NOMO-1 treated with DMSO at 0.1 percent for 48 hours (cell line): ENCODE results near the gene POPDC2.

Experiments used
- DNase-seq: peaks from one replicate; lab custom pipeline; 2025; ENCODE audit not compliant: unreplicated experiment; lab: John Stamatoyannopoulos, UW

Gene POPDC2

GRCh38 chr3:119642746-119643473, 17.5 kb downstream of the POPDC2 start:
- no peak for DNase-seq

- no peak for DNase-seq
Measured at GRCh38 chr3:119641416-119641815, 19.0 kb downstream of the POPDC2 start.

DNA sequence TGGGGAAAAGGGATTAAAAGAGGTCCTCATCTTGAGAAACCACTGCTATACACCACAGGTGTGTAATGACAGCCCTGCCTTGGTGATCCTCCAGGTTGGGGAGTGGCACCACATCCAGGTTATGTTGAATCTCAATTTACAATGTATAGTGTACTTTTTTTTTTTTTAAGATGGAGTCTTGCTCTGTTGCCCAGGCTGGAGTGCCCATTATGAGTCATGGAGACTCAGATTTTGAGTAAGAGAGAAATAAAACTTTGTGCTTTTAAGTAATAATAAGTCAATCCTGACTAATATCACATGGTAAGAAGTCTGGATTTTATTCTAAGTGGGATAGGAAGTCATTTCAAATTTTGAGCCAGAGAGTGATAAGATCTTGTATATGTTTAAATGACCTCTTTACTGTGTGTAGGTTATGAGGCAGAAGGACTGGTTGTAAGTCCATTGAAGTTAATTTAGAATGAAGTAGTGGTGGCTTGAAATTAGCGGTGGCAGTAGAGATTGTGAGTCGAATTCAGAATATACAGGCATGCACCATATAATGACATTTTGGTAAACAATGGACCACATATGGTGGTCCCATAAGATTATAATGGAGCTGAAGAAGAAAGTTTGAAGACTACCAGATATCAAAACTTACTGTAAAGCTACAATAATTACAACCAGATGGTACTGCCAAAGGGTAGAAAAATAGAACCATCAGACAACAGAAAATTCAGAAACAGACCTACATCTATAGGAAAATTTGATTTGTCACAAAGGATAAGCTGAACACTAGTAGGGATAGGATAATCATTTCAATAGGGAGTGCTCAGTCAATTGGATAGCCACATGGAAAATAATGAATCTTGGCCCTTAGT, 20.7 kb downstream of the POPDC2 start:
- no peak for DNase-seq

GRCh38 chr3:119637679-119638477, 22.5 kb downstream of the POPDC2 start:
- peak; percentile 72 for DNase-seq

DNA sequence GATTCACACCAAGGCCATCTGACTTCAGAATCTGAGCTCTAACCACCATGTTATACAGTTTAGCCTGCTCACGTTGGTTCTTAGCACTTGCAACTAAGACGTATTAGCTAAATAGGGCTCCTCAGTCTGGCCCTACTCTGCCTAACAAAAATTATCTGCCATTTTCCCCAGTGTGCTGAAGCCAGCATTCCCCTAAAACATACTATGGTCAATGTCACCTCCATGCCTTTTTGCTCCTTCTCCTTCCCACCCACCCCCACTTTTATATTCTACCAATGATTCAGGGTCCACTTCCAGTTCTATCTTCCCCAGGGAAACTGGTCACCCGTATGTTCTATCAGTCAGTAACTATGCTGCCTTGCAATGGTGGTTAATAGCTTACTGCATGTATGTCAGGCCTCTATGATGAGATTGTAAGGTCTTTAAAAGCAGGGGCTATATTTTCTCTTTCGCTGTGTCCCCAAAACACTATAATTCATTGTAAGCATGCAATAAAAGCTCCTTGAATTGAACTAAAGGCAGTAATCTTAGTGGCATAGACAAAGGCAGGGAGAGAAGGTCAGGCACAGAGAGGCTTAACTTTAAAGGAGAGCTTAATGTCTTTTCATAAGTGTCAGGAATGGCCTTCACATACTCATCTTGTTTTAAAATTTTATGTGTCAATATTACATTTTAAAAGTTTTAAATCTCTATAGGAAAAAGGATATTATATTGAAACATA, 23.3 kb downstream of the POPDC2 start:
- no peak for DNase-seq

- DNase-seq = no peak
Measured at GRCh38 chr3:119636249-119636648, 24.1 kb downstream of the POPDC2 start.

DNA sequence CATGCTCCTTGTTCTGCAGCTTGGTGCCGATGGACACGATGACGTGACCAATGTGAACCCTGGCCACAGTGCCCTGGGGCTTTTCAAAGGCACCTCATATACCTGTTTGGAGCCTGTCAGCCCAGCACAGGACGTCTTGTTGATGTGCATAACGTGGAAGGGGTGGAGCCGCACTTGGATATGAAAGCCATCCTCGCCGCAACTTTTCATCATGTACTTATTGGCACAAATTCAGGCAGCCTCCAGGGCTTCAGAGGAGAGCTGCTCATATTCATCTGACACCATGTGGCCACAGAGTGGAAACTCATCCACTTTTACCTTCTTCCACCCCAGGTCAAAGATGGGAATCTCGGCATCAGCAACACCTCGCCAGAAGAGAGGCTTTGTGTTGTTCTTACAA, 24.7 kb downstream of the POPDC2 start:
- no peak for DNase-seq

DNA sequence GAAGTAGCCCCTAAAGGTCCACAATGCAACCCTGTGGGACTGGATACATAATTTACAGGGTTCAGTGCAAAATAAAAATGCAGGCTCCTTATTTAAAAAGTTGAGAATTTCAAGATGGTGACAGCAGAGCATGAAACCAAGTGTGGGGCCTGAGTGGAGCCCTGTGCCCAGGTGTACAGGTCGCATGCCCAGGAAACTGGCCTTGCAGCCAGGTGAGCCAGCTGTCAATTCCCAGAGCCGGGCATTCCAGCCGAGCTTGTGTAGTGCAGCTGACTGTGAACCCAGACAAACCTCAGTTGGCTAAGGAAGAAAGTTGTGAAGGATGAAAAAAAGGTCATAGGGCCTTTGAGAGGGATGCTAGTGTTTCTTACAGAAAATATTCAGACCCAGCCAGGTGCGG, 27.6 kb downstream of the POPDC2 start:
- DNase-seq = no peak

- DNase-seq = no peak
Measured at GRCh38 chr3:119632216-119632615, 28.2 kb downstream of the POPDC2 start.

DNA sequence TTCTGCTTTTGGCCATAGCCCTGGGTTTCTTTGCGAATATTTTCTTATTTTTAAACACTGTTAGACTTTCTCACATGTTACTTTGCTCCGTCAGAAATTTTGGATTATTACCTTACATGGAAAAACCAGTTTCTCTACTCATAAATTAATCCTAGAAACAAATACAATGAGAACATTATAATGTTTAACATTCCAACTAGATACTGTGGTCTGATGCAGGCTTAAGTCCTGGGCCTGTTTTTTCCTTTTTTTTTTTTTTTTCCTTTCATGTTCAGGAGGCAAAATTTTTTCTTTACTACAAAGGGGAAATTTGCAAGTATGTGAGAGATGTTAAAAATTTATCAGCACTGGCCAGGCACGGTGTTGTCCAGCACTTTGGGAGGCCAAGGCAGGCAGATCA, 28.9 kb downstream of the POPDC2 start:
- DNase-seq = no peak

DNA sequence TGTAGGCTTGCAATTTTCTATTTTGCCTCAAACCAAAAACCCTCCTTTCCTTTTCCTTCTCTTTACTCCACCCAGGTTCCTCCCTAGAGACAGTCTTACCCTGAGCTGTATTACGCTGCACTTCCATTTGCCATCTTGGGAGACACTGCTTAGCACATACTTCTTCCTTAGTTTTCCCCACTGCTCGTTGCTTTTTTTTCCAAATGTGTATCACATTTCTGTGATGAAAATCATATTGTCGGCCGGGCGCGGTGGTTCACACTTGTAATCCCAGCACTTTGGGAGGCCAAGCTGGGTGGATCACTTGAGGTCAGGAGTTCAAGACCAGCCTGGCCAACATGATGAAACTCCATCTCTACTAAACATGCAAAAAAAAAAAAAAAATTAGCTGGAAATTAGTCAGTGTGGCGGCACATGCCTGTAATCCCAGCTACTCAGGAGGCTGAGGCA, 29.5 kb downstream of the POPDC2 start:
- DNase-seq = no peak

DNA sequence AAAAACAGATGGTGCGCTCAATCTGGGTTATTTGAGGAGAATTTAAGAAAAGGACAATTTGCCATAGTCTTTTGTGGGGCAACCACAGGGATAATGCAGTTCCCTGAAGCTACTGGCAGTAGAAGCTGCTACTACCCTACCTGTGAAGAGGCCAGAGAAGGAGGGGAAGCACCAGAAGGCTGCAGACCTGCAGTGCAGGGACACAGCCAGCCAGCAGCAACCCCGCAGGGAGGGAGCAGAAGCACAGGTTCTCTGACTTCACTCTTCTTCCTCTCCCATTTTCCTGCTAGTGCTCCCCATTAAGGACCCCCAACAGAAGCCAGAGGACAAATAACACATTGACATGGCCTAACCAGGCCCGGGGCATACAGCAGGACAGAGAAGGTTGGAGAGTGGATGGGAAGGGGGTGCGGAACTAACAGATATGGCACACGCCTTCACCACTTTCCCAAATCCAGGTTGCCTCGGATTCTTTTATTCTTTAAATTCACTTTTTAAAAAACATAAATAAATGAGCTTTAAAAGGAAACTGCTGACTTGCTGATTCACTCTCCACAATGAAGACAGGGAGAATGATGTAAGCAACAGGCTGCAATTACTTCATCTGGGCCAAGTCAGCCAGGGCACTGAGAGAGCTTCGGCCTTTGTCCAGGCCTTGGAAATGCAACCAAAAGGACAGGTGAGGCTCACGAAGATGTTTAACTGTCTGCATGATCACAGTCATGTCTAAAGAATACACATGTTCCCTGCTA, 30.1 kb downstream of the POPDC2 start:
- DNase-seq = peak; percentile 39

DNA sequence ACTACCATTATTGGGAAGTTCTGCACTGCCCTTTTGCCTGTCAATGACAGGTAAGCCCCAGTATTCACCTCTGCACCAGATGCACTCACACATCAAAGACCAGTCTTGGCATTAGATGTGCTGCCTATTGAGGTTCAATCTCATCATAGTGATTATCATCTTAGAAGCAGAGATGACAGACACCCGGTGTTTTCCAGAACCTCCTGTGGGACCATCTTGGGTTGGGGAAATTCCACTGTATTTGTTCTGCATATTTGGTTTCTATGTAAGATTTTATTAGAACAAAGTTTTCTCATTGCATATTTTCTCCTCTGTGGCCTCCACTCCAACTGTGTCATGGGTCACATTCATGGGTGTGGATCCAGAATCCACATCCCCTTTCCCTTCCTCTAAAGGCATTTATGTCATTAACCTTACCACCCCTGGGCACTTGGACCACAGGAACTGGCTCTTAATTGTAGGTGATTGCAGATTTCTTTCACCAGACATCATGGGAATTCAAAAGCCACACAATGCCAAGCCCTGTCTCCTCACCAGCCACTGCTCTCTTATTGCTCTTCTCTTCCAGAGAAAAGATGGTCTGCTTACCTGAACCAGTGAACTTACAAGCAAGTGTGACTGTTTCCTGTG, 31.5 kb downstream of the POPDC2 start:
- no peak for DNase-seq

GRCh38 chr3:119628390-119628789, 32.0 kb downstream of the POPDC2 start:
- peak; percentile 10 for DNase-seq

- no peak for DNase-seq
Measured at GRCh38 chr3:119627461-119627860, 32.9 kb downstream of the POPDC2 start.

- no peak for DNase-seq
Measured at GRCh38 chr3:119626196-119626595, 34.2 kb downstream of the POPDC2 start.

DNA sequence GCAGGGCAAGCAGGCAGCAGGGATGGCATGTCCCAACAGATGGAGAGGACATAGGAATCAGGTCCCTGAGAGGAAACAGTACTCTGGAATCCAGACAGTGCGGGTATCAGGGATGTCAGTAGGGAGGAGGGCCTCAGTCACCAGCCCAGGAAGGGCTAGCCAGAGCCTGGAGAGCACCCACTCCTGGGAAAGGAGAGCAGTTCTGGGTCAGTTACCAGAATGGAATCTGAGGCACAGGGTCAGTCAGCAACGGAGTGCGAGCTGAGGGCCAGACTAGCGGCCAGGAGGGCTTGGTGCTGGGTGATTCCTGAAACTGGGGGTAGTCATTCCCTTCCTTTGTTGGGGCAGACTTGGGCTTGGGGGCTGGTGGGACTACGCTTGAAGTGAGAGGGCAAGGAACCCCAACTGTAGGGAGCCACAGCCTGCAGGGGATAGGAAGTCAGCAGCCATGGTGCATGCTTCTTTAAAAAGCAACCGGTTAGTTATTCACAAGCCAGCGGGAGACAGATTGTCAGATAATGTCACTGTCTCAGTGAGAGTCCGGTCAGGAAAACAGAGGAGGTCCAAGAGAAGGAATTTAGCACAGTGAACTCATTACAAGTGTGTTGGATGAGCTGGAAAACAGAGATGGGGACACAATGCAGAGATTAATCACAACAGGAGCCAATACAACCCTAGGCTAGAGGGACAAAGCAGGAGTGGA, 34.8 kb downstream of the POPDC2 start:
- no peak for DNase-seq

DNA sequence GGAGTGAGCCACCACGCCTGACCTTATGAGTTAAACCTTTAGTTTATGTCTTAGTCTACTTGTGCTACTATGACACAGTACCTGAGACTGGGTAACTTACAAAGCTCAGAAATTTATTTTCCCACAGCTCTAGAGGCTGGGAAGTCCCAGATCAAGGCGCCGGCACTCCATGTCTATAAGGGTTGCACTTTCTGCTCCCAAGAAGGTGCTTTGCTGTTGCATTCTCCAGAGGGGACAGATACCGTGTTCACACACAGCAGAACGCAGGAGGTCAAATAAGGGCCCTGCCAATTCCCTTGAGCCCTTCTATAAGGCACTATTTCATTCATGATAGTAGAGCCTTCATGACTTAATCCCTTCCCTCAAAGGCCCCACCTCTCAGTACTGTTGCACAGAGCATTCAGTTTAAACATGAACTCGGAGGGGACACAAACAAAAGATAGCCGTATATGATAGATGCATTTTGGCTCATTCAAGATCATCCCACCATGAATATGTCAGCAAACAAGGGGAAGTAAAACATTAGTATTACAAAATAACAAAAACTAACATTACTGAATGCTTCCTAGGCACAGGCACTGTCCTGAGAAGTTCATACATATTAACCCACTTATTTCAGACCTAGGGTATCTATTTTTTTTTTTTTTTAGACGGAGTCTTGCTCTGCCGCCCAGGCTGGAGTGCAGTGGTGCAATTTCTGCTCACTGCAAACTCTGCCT, 36.2 kb downstream of the POPDC2 start:
- no peak for DNase-seq
